Right renal cortex interstitium (tissue), 3 donors: Measurements from ENCODE around the gene TMPRSS12. TPM values are rescaled to one million over a fixed set of nuclear protein-coding genes. Genes with fewer than 3 reads are reported as not detected.
"Not testable (repeated sequence)": the region's sequence is repeated elsewhere in the genome, so short reads cannot be mapped to it uniquely, and the experiment has no call there.

Source experiments
- DNase-seq, 3 donors: peaks; one replicate each; pipeline ENCODE4 v3.0.0-alpha.2; 2013; ENCODE audit warnings: low read depth in 3 of 3, low spot score in 2 of 3
- polyA plus RNA-seq, 3 donors: library from polyadenylated mRNA; unstranded; fragments of 120-200 nt; gene quantifications; one replicate each; pipeline ENCODE4 v1.2.1, GENCODE V29; 2013; ENCODE audit not compliant: insufficient read length in 3 of 3

TMPRSS12 gene, protein sequence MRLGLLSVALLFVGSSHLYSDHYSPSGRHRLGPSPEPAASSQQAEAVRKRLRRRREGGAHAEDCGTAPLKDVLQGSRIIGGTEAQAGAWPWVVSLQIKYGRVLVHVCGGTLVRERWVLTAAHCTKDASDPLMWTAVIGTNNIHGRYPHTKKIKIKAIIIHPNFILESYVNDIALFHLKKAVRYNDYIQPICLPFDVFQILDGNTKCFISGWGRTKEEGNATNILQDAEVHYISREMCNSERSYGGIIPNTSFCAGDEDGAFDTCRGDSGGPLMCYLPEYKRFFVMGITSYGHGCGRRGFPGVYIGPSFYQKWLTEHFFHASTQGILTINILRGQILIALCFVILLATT
- polyA plus RNA-seq: under 1 TPM in 2 of 3 donors, not detected in 1; 0.06 to 0.08 TPM

GRCh38 chr12:50842637-50843493 lies at the start of gene TMPRSS12:
TSS of gene TMPRSS12 (plus strand) at chr12:50842926. CDS start at chr12:50842965, 39 bp downstream.
- DNase-seq: no peak

DNA sequence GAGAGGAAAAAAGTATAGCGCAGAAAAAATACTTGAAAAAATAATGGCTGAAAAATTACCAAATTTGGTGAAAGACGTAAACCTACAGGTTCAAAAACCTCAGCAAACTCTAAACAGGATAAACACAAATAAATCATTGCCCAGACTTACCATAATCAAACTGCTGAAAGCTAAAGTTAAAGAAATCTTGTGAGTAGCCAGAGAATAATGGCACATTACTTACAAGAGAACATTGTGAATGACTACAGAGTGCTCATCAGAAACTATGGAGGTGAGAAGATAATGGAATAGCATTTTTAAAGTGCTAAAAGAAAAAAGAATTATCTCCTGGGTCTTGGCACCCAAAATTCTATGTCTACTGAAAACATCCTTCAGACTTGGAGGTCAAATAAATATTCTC lies 42.8 kb upstream of the TMPRSS12 start:
- no peak for DNase-seq

GRCh38 chr12:50803230-50803875 lies 39.4 kb upstream of the TMPRSS12 start:
- no peak for DNase-seq

GRCh38 chr12:50806176-50806575 lies 36.5 kb upstream of the TMPRSS12 start:
- no peak for DNase-seq

DNA sequence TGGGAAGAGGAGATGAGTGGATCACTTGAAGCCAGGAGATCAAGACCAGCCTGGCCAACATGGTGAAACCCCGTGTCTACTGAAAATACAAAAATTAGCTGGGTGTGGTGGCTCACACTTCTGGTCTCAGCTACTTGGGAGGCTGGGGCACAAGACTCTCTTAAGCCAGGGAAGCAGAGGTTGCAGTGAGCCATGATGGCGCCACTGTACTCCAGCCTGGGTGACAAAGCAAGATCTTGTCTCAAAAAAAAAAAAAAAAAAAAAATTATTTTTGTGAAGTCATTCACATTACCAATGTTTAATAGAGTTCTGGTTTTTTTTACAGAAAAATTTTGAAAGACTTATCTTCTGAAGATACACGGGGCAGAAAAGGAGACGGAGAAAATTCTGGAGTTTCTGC lies 33.6 kb upstream of the TMPRSS12 start:
- DNase-seq: not testable (repeated sequence)

- not testable (repeated sequence) for DNase-seq
These were observed 27.8 kb upstream of the TMPRSS12 start for GRCh38 chr12:50814921-50815320.

DNA sequence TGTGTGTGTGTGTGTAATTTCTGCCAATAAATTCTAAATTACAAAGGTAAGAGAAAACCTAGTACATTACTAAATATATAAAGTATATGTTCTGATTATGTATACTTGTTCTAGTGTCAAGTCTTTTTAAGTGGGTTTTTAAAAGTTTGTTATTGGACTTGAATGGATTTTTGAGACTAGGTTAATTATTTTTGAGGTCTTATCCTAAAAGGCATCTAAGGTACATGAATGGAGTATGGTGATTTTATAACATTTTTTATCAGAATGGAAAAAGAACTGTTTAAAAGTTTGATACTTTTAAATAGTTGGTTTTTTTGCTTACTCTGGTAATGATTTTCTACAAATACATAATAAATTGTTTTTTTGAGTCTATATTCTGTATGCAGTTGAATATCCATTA lies 22.5 kb upstream of the TMPRSS12 start:
- no peak for DNase-seq

DNA sequence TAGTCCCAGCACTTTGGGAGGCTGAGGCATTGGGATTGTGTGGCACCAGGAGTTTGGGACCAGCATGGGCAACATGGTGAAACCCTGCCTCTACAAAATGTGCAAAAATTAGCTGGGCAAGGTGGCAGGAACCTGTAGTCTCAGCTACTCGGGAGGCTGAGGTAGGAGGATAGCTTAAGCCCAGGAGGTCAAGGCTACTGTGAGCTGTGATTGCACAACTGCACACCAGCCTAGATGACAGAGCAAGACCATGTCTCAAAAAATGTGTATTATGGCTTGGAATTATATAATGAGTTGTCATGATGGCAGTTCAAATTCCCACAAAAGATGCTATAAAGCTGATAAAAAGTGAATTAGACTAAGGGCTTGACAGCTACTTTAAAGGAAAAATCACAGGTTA lies 20.6 kb upstream of the TMPRSS12 start:
- no peak for DNase-seq

DNA sequence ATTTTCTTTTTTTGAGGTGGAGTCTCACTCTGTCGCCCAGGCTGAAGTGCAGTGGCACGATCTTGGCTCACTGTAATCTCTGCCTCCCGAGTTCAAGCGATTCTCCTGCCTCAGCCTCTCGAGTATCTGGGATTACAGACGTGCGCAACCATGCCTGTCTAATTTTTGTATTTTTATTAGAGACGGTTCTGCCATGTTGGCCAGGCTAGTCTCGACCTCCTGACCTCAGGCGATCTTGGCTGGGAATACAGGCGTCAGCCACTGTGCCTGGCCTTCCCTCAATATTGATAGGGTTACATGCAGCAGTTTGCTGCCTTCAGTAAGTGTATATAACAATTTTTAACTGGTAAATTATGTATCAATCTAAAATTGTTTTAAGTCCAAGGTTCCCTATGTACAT lies 19.0 kb upstream of the TMPRSS12 start:
- not testable (repeated sequence) for DNase-seq

- DNase-seq: no peak
These were observed 17.8 kb upstream of the TMPRSS12 start for GRCh38 chr12:50824914-50825313.

- DNase-seq: peak; percentile 41 to 54 (median 47)
These were observed 17.3 kb upstream of the TMPRSS12 start for GRCh38 chr12:50825372-50825838.

DNA sequence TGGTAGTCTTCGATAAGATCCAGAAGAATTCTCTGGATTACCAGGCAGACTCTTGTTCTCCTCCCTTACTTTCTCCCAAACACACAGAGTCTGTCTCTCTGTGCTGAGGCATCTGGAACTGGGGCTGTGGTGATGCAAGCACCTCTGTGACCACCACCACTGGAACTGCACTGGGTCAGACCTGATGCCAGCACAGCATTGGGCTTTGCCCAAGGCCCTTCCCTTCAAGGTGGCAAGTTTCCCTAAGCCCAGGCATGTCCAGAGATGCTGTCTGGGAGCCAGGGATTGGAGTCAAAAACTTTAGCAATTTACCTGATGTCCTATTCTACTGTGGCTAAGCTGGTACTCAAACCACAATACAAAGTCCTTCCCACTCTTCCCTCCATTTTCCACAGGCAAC lies 14.6 kb upstream of the TMPRSS12 start:
- no peak for DNase-seq

DNA sequence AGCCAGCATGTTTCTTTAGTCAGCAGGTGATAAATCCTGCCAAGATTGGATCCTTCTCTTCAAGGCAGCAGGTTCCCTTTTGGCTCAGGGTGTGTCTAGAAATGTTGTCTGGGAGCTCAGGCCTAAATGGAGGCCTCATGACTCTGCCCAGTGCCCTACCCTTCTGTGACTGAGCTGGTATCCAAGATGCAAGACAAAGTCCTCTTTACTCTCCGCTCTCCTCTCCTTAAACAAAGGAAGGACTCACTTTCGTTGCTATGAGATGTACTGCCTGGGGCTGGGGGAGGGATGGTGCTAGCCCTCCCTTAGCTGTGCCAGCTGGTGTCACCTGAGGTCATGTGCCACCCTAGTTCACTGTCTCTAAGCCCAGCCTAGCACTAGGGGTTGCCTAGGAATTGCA lies 13.8 kb upstream of the TMPRSS12 start:
- DNase-seq: no peak

GRCh38 chr12:50833801-50834200 lies 8.9 kb upstream of the TMPRSS12 start:
- DNase-seq: not testable (repeated sequence)

DNA sequence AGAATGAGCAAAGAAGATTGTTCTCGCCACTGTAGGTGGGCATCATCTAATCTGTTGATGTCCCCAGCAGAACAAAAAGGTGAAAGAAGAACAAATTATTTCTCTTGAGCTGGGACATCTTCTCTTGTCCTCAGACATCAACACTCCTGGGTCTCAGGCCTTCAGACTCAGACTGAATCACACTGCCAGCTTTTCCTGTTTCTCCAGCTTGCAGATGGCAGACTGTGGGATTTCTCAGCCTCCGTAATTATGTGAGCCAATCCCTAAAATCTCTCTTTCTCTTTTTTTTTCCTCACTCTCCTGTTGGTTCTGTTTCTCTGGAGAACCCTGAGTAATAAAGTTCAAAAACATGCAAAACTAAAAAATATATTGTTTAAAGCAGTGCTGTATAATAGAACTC lies 3.7 kb upstream of the TMPRSS12 start:
- DNase-seq: no peak

GRCh38 chr12:50840809-50841487 lies 1.8 kb upstream of the TMPRSS12 start:
- DNase-seq: no peak

- no peak for DNase-seq
These were observed 802 bp upstream of the TMPRSS12 start for GRCh38 chr12:50841716-50842531.

- DNase-seq: no peak
These were observed 2.4 kb downstream of the TMPRSS12 start for GRCh38 chr12:50845021-50845647.

DNA sequence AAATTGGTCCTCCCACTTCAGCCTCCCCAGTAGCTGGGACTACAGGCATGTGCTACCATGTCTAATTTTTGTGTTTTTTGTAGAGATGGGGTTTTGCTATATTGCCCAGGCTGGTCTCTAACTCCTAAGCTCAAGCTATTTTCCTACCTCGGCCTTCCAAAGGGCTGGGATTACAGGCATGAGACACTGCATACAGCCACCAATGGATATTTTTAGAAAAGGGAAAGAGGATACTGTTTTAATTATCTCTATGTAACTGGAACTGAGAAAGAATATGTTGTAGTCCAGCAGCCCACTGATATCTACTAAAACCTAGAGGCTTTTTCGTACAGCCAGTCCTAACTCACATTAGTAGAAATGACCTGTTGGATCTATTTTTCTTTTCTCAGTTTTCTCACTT lies 6.2 kb downstream of the TMPRSS12 start:
- DNase-seq: no peak
